HepG2 (cell line): Measurements from ENCODE around the gene TACC3. TPM values are rescaled to one million over a fixed set of nuclear protein-coding genes. Genes with fewer than 3 reads are reported as not detected.

Experiments used
- ARID5B ChIP-seq: IDR thresholded peaks from 2 replicates; pipeline ENCODE4 v1.4.0; 2020; ENCODE audit warnings: mild to moderate bottlenecking, missing genetic modification reagents
- ATF5 ChIP-seq: sonication (generic); formaldehyde crosslinking; IDR thresholded peaks from 2 replicates; pipeline ENCODE4 v1.4.0; 2020; ENCODE audit warnings: mild to moderate bottlenecking, low read depth, missing genetic modification reagents
- NFKB2 ChIP-seq: sonication (generic); formaldehyde crosslinking; IDR thresholded peaks from 2 replicates; pipeline ENCODE4 v1.4.0; 2020; ENCODE audit warnings: missing genetic modification reagents, borderline replicate concordance
- NFYC ChIP-seq: IDR thresholded peaks from 2 replicates; pipeline ENCODE4 v1.6.1; 2016; ENCODE audit warnings: missing genetic modification reagents, missing compliant biosample characterization
- POLR2AphosphoS2 ChIP-seq: IDR thresholded peaks from 2 replicates; pipeline ENCODE4 v1.6.1; 2011; ENCODE audit warnings: low read depth, low read length, improper control_type of control experiment
- REXO4 ChIP-seq: sonication (generic); formaldehyde crosslinking; IDR thresholded peaks from 2 replicates; pipeline ENCODE4 v1.8.0; 2022; ENCODE audit warnings: missing genetic modification reagents, mild to moderate bottlenecking, borderline replicate concordance
- SETDB1 ChIP-seq: sonication (generic); formaldehyde crosslinking; IDR thresholded peaks from 2 replicates; pipeline ENCODE4 v1.5.1; 2020; ENCODE audit warnings: missing genetic modification reagents, mild to moderate bottlenecking, borderline replicate concordance
- SMARCC2 ChIP-seq: fragments of 450-650 bp; IDR thresholded peaks from 2 replicates; pipeline ENCODE4 v1.6.1; 2017; ENCODE audit warnings: antibody characterized with exemption, mild to moderate bottlenecking
- THAP11 ChIP-seq: IDR thresholded peaks from 2 replicates; pipeline ENCODE4 v1.6.1; 2016; ENCODE audit warnings: missing biosample characterization, missing genetic modification reagents
- TP53 ChIP-seq: sonication (generic); formaldehyde crosslinking; conservative IDR thresholded peaks from 2 replicates; pipeline ENCODE4 v1.4.0; 2020; ENCODE audit warnings: missing genetic modification reagents
- ZBTB21 ChIP-seq: sonication (generic); formaldehyde crosslinking; IDR thresholded peaks from 2 replicates; pipeline ENCODE4 v1.4.0; 2020; ENCODE audit warnings: missing genetic modification reagents
- ZC3H4 ChIP-seq: sonication (generic); formaldehyde crosslinking; IDR thresholded peaks from 2 replicates; pipeline ENCODE4 v1.4.0; 2020; ENCODE audit warnings: missing genetic modification reagents, borderline replicate concordance
- ZFP62 ChIP-seq: sonication (generic); formaldehyde crosslinking; IDR thresholded peaks from 2 replicates; pipeline ENCODE4 v1.4.0; 2020; ENCODE audit warnings: missing genetic modification reagents
- ZNF329 ChIP-seq: sonication (generic); formaldehyde crosslinking; IDR thresholded peaks from 2 replicates; pipeline ENCODE4 v1.9.0; 2021; ENCODE audit warnings: low read depth, mild to moderate bottlenecking, missing genetic modification reagents
- ZNF772 ChIP-seq: sonication (generic); formaldehyde crosslinking; IDR thresholded peaks from 2 replicates; pipeline ENCODE4 v1.5.0; 2020; ENCODE audit warnings: mild to moderate bottlenecking, missing genetic modification reagents
- ZNF891 ChIP-seq: sonication (generic); formaldehyde crosslinking; IDR thresholded peaks from 2 replicates; pipeline ENCODE4 v1.5.0; 2020; ENCODE audit warnings: mild to moderate bottlenecking, missing genetic modification reagents
- ZSCAN9 ChIP-seq: IDR thresholded peaks from 2 replicates; pipeline ENCODE4 v1.6.1; 2016; ENCODE audit warnings: borderline replicate concordance
- polyA plus RNA-seq, 8 experiments: library from polyadenylated mRNA; depleted of rRNA in 3 of 8; stranded (reverse) in 7 of 8; unstranded in 1 of 8; fragments of >200 nt; fragmentation: Illumina TruSeq in 4 of 8; extraction: Trizol in 4 of 8; gene quantifications; 2 replicates each; pipeline versions ENCODE4 v1.2.1 to v1.2.3, GENCODE V29; 2011 to 2016; ENCODE audit warnings: low read depth in 4 of 8, missing spikeins in 1 of 8, mixed read lengths in 1 of 8; ENCODE audit not compliant: insufficient read depth in 1 of 8
- total RNA-seq, 5 experiments: library from RNA; depleted of rRNA; stranded (reverse); fragments of >200 nt; fragmentation: Illumina TruSeq; extraction: Trizol; gene quantifications; 2 replicates each; pipeline ENCODE4 v1.2.3, GENCODE V29; 2016; ENCODE audit warnings: low read depth in 1 of 5
- TF ChIP-seq, protein P1 (sequence below): IDR thresholded peaks from 2 replicates; pipeline ENCODE4 v1.6.1; 2012; ENCODE audit warnings: low read length, improper control_type of control experiment
- TF ChIP-seq, protein P2 (sequence below): sonication (generic); formaldehyde crosslinking; conservative IDR thresholded peaks from 2 replicates; pipeline ENCODE4 v1.5.0; 2020; ENCODE audit warnings: missing genetic modification reagents
- TF ChIP-seq, protein P3 (sequence below): sonication (generic); formaldehyde crosslinking; IDR thresholded peaks from 2 replicates; pipeline ENCODE4 v1.4.0; 2020; ENCODE audit warnings: mild to moderate bottlenecking, missing genetic modification reagents

The TACC3 gene
- total and polyA plus RNA-seq, 2 of the 13 experiments (the other 11 are each of a cell fraction or from before 2014, with no cell fraction given) = 20.3 to 21.2 TPM

DNA sequence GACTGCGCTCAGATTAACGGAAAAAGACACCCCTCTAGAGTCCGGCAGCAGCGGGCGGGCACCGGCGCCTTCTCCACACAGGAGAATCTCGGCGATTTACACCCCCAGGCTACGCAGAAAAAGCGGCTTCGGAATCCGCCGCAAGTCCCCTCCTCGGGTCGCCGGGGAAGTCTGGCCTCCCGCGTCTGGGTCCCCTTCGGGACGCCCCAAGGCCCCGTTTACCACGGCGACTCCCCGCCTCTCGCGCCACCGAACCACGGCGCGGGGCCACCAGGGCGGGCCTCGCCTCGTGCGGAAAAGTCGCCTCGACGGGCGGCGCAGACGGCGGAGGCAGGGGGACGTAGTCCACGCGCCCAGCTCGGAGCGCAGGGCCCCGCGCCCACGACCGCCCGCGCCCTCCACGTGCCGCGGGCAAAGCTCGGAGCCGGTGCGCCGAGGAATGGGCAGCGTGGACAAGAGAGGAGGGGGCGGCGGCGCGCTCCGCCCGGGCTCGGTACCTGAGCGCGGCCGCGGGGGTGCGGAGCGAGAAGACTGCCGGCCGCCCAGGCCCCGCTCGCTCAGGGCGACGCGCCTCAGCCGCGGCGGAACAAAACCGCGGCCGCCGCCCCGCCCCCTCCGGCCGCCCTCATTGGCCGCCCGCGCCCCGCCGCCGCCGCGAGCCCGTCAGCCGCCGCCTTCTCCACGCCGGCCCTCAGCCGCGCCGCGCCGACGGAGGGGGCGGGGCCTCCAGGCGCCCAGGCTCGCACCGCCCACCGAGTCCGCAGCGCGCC is 37.4 kb upstream of the TACC3 start, which contains the start of gene FAM53A (continued):
- TF ChIP-seq NFYC (CRISPR knock-in tag) (no peak), SMARCC2 (no peak), ZFP62 (CRISPR knock-in tag) (no peak), ZSCAN9 (CRISPR knock-in tag) (no peak), ZNF891 (CRISPR knock-in tag) (no peak), ZBTB21 (CRISPR knock-in tag) (no peak), NFKB2 (CRISPR knock-in tag) (no peak; the same call in 1 of the 2 replicates), SETDB1 (CRISPR knock-in tag) (no peak), TP53 (CRISPR knock-in tag) (no peak), THAP11 (CRISPR knock-in tag) (0 out of 2 replicates have a peak, but pooled peaks have one; percentile 19), ZNF329 (CRISPR knock-in tag) (no peak), ATF5 (CRISPR knock-in tag) (no peak), POLR2AphosphoS2 (no peak), ZNF772 (CRISPR knock-in tag) (peak; percentile 21; the same call in 1 of the 2 replicates), ARID5B (CRISPR knock-in tag) (no peak), ZC3H4 (no peak), REXO4 (CRISPR knock-in tag) (0 out of 2 replicates have a peak, but pooled peaks have one; percentile 22)
- TF ChIP-seq, protein P1, sequence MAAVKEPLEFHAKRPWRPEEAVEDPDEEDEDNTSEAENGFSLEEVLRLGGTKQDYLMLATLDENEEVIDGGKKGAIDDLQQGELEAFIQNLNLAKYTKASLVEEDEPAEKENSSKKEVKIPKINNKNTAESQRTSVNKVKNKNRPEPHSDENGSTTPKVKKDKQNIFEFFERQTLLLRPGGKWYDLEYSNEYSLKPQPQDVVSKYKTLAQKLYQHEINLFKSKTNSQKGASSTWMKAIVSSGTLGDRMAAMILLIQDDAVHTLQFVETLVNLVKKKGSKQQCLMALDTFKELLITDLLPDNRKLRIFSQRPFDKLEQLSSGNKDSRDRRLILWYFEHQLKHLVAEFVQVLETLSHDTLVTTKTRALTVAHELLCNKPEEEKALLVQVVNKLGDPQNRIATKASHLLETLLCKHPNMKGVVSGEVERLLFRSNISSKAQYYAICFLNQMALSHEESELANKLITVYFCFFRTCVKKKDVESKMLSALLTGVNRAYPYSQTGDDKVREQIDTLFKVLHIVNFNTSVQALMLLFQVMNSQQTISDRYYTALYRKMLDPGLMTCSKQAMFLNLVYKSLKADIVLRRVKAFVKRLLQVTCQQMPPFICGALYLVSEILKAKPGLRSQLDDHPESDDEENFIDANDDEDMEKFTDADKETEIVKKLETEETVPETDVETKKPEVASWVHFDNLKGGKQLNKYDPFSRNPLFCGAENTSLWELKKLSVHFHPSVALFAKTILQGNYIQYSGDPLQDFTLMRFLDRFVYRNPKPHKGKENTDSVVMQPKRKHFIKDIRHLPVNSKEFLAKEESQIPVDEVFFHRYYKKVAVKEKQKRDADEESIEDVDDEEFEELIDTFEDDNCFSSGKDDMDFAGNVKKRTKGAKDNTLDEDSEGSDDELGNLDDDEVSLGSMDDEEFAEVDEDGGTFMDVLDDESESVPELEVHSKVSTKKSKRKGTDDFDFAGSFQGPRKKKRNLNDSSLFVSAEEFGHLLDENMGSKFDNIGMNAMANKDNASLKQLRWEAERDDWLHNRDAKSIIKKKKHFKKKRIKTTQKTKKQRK = no peak
- TF ChIP-seq, protein P2, sequence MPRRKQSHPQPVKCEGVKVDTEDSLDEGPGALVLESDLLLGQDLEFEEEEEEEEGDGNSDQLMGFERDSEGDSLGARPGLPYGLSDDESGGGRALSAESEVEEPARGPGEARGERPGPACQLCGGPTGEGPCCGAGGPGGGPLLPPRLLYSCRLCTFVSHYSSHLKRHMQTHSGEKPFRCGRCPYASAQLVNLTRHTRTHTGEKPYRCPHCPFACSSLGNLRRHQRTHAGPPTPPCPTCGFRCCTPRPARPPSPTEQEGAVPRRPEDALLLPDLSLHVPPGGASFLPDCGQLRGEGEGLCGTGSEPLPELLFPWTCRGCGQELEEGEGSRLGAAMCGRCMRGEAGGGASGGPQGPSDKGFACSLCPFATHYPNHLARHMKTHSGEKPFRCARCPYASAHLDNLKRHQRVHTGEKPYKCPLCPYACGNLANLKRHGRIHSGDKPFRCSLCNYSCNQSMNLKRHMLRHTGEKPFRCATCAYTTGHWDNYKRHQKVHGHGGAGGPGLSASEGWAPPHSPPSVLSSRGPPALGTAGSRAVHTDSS (CRISPR knock-in tag) = no peak
- TF ChIP-seq, protein P3, sequence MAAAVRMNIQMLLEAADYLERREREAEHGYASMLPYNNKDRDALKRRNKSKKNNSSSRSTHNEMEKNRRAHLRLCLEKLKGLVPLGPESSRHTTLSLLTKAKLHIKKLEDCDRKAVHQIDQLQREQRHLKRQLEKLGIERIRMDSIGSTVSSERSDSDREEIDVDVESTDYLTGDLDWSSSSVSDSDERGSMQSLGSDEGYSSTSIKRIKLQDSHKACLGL (CRISPR knock-in tag) = 0 out of 2 replicates have a peak, but pooled peaks have one; percentile 24
